ENCODE data around the gene TBC1D1.

GRCh38 chr4:38167973-38168372 is 277.1 kb downstream of the TBC1D1 start:
- TF ChIP-seq CTCF (IDR thresholded peaks at IDR 0.05 in 8 of 11, conservative IDR thresholded peaks at IDR 0.05 in 3 of 11): no peak
- TF ChIP-seq POLR2A (IDR thresholded peaks at IDR 0.05): no peak
- no peak for TF ChIP-seq POLR2AphosphoS5 (IDR thresholded peaks at IDR 0.05)

All from spleen (tissue), 7 donors.